GM23338 (cell line): ENCODE measurements around the gene CDH20. TPM values are rescaled to one million over a fixed set of nuclear protein-coding genes. Genes with fewer than 3 reads are reported as not detected.

Experiments used
- ATAC-seq: fragments of 200-7000 bp; cut with Tn5 transposase; 3 replicates; pipeline ENCODE4 v1.9.1; 2020
- DNase-seq: peaks from one replicate; pipeline ENCODE4 v3.0.0-alpha.2; 2015; ENCODE audit warnings: low spot score
- H2AFZ ChIP-seq: fragments of 200-600 bp; sonication (generic); 2 replicates; pipeline ENCODE4 v1.8.0; 2016; ENCODE audit warnings: antibody characterized with exemption, mild to moderate bottlenecking, moderate library complexity
- H3F3A ChIP-seq: fragments of 200-600 bp; sonication (generic); replicated peaks from 2 replicates; pipeline ENCODE4 v1.8.0; 2017; ENCODE audit warnings: antibody characterized with exemption, mixed run types, low read depth
- H3K27ac ChIP-seq: fragments of 200-600 bp; sonication (generic); 2 replicates; pipeline ENCODE4 v1.6.1; 2016; ENCODE audit warnings: low read depth
- H3K27me3 ChIP-seq: fragments of 200-600 bp; sonication (generic); 2 replicates; pipeline ENCODE4 v1.8.0; 2016; ENCODE audit warnings: mild to moderate bottlenecking, mixed run types, moderate library complexity; ENCODE audit not compliant: insufficient read depth
- H3K36me3 ChIP-seq: fragments of 200-600 bp; sonication (generic); 2 replicates; pipeline ENCODE4 v1.8.0; 2016; ENCODE audit warnings: mild to moderate bottlenecking; ENCODE audit not compliant: insufficient read depth
- H3K4me1 ChIP-seq: fragments of 200-600 bp; sonication (generic); 2 replicates; pipeline ENCODE4 v1.8.0; 2016; ENCODE audit warnings: mild to moderate bottlenecking, moderate library complexity; ENCODE audit not compliant: insufficient read depth
- H3K4me2 ChIP-seq: fragments of 200-600 bp; sonication (generic); 2 replicates; pipeline ENCODE4 v1.7.1; 2017; ENCODE audit warnings: mixed run types
- H3K4me3 ChIP-seq: fragments of 200-600 bp; sonication (generic); 2 replicates; pipeline ENCODE4 v1.6.1; 2016; ENCODE audit warnings: mixed run types
- H3K79me2 ChIP-seq: fragments of 200-600 bp; sonication (generic); replicated peaks from 2 replicates; pipeline ENCODE4 v1.8.0; 2017; ENCODE audit warnings: mild to moderate bottlenecking; ENCODE audit not compliant: insufficient read depth
- H3K9me2 ChIP-seq: fragments of 200-600 bp; sonication (generic); 2 replicates; pipeline ENCODE4 v1.8.0; 2017; ENCODE audit not compliant: insufficient read depth
- H4K20me1 ChIP-seq: fragments of 200-600 bp; sonication (generic); replicated peaks from 2 replicates; pipeline ENCODE4 v1.8.0; 2017; ENCODE audit warnings: mild to moderate bottlenecking; ENCODE audit not compliant: insufficient read depth
- H3K27ac Mint-ChIP-seq: 2 replicates; pipeline ENCODE4 v1.8.0; 2020; ENCODE audit warnings: inconsistent platforms, mild to moderate bottlenecking, moderate library complexity, mixed read lengths
- H3K27me3 Mint-ChIP-seq: 3 replicates; pipeline ENCODE4 v1.8.0; 2022; ENCODE audit warnings: low read depth, mild to moderate bottlenecking, moderate library complexity, mixed read lengths, inconsistent platforms; ENCODE audit not compliant: insufficient read depth, poor library complexity
- H3K36me3 Mint-ChIP-seq: 3 replicates; pipeline ENCODE4 v1.8.0; 2021; ENCODE audit warnings: low read depth, mild to moderate bottlenecking, inconsistent platforms, moderate library complexity, mixed read lengths
- H3K4me1 Mint-ChIP-seq: 3 replicates; pipeline ENCODE4 v1.8.0; 2020; ENCODE audit warnings: mild to moderate bottlenecking, inconsistent platforms, mixed read lengths
- H3K4me3 Mint-ChIP-seq: 3 replicates; pipeline ENCODE4 v1.8.0; 2021; ENCODE audit warnings: moderate library complexity, mild to moderate bottlenecking, inconsistent platforms, mixed read lengths
- H3K9me3 Mint-ChIP-seq: 3 replicates; pipeline ENCODE4 v1.8.0; 2020; ENCODE audit warnings: moderate library complexity, mild to moderate bottlenecking, inconsistent platforms, mixed read lengths
- CREB1 ChIP-seq: fragments of 250-450 bp; sonication (Bioruptor Pico); IDR thresholded peaks from 2 replicates; pipeline ENCODE4 v1.5.0; 2020; ENCODE audit warnings: low read depth, mild to moderate bottlenecking, moderate library complexity
- EZH2phosphoT487 ChIP-seq: fragments of 200-600 bp; sonication (generic); IDR thresholded peaks from one replicate; pipeline ENCODE4 v1.8.1; 2018; ENCODE audit warnings: antibody characterized with exemption; ENCODE audit not compliant: unreplicated experiment
- JUNB ChIP-seq: IDR thresholded peaks from one replicate; pipeline ENCODE4 v1.6.1; 2016; ENCODE audit warnings: antibody characterized with exemption; ENCODE audit not compliant: unreplicated experiment
- NANOG ChIP-seq: IDR thresholded peaks from 2 replicates; pipeline ENCODE4 v1.6.1; 2016; ENCODE audit warnings: antibody characterized with exemption, borderline replicate concordance
- STAT1 ChIP-seq: IDR thresholded peaks from one replicate; pipeline ENCODE4 v1.6.1; 2016; ENCODE audit warnings: antibody characterized with exemption; ENCODE audit not compliant: unreplicated experiment
- ZNF114 ChIP-seq: fragments of 250-450 bp; sonication (Bioruptor Pico); IDR thresholded peaks from 2 replicates; pipeline ENCODE4 v1.5.0; 2020; ENCODE audit warnings: mild to moderate bottlenecking, moderate library complexity
- ZNF331 ChIP-seq: fragments of 250-450 bp; sonication (Bioruptor Pico); IDR thresholded peaks from 2 replicates; pipeline ENCODE4 v1.5.0; 2020; ENCODE audit warnings: low read depth, mild to moderate bottlenecking, moderate library complexity
- polyA plus RNA-seq: library from polyadenylated mRNA; unstranded; fragments of >200 nt; fragmentation: Nextera tagmentation; extraction: Ambion mirVana; gene quantifications from 2 replicates; pipeline ENCODE4 v1.2.1, GENCODE V29; 2016
- total RNA-seq: library from RNA; depleted of rRNA; stranded (reverse); fragments of >200 nt; shearing (Covaris generic); gene quantifications from 2 replicates; pipeline ENCODE4 v1.2.3, GENCODE V29; 2014
- TF ChIP-seq, protein P1 (sequence below): IDR thresholded peaks from one replicate; pipeline ENCODE4 v1.6.1; 2018; ENCODE audit warnings: antibody characterized with exemption; ENCODE audit not compliant: unreplicated experiment
- TF ChIP-seq, protein P2 (sequence below), 2 experiments: fragments of 200-600 bp in 1 of 2; sonication (generic) in 1 of 2; conservative IDR thresholded peaks; 2 replicates each; pipeline versions ENCODE4 v1.5.1 to v1.6.1; 2016 to 2017; ENCODE audit warnings: antibody characterized with exemption in 2 of 2, low read depth in 2 of 2, mild to moderate bottlenecking in 2 of 2, moderate library complexity in 1 of 2
- TF ChIP-seq, protein P3 (sequence below): IDR thresholded peaks from 2 replicates; pipeline ENCODE4 v1.6.1; 2016; ENCODE audit warnings: antibody characterized with exemption

The CDH20 gene
- total and polyA plus RNA-seq, 2 experiments from 2014 or later, result 1.0 TPM; not detected in 1

DNA sequence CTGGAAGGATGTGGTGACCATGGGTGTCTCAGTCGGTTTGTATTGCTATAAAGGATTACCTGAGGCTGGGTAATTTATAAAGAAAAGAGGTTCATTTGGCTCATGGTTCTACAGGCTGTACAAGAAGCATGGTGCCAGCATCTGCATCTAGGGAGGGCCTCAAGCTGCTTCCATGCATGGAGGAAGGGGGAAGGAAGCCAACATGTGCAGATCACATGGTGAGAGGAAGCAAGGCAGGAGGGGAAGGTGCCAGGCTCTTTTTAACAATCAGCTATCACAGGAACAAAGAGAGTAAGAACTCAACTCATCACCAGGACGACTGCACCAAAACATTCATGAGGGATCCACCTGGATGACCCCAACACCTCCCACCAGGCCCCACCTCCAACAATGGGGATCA, 209.4 kb downstream of the CDH20 start:
- no peaks in the 10 kb centered on the region for H3K9me3 Mint-ChIP-seq

DNA sequence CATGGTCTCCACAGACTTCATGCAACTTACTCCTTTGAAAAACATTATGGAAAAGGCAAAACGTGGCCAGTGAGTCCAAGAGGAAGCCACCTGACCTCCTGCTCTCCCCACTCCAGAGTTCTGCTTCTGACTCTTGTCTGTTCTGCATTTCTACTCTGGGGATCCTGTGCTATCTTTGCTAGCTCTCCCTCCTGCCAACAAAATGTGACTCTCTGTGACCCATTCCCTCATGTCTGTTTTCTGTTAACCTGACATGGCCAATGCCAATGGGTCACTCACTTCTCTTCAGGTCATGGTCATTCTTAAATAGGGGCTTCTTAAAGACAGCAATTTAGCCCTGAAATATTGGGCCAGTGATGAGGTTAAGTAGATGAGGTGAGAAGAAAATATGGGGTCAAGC, 210.3 kb downstream of the CDH20 start:
- no peak for ATAC-seq
- Mint-ChIP-seq H3K9me3 (no peaks in the 10 kb centered on the region), H3K27me3 (no peaks in the 10 kb centered on the region), H3K4me1 (peaks cover 3% of the 10 kb centered on the region; the same call in 2 of the 3 replicates), H3K36me3 (no peaks in the 10 kb centered on the region), H3K27ac (no peak overlapping the region), H3K4me3 (no peak overlapping the region)
- no peaks in the 10 kb centered on the region for H3K79me2 ChIP-seq
- H3K4me1 ChIP-seq, result no peaks in the 10 kb centered on the region
- no peak overlapping the region for H3K4me2 ChIP-seq
- TF ChIP-seq, protein P1, sequence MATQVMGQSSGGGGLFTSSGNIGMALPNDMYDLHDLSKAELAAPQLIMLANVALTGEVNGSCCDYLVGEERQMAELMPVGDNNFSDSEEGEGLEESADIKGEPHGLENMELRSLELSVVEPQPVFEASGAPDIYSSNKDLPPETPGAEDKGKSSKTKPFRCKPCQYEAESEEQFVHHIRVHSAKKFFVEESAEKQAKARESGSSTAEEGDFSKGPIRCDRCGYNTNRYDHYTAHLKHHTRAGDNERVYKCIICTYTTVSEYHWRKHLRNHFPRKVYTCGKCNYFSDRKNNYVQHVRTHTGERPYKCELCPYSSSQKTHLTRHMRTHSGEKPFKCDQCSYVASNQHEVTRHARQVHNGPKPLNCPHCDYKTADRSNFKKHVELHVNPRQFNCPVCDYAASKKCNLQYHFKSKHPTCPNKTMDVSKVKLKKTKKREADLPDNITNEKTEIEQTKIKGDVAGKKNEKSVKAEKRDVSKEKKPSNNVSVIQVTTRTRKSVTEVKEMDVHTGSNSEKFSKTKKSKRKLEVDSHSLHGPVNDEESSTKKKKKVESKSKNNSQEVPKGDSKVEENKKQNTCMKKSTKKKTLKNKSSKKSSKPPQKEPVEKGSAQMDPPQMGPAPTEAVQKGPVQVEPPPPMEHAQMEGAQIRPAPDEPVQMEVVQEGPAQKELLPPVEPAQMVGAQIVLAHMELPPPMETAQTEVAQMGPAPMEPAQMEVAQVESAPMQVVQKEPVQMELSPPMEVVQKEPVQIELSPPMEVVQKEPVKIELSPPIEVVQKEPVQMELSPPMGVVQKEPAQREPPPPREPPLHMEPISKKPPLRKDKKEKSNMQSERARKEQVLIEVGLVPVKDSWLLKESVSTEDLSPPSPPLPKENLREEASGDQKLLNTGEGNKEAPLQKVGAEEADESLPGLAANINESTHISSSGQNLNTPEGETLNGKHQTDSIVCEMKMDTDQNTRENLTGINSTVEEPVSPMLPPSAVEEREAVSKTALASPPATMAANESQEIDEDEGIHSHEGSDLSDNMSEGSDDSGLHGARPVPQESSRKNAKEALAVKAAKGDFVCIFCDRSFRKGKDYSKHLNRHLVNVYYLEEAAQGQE, result no peak
- TF ChIP-seq, protein P2, sequence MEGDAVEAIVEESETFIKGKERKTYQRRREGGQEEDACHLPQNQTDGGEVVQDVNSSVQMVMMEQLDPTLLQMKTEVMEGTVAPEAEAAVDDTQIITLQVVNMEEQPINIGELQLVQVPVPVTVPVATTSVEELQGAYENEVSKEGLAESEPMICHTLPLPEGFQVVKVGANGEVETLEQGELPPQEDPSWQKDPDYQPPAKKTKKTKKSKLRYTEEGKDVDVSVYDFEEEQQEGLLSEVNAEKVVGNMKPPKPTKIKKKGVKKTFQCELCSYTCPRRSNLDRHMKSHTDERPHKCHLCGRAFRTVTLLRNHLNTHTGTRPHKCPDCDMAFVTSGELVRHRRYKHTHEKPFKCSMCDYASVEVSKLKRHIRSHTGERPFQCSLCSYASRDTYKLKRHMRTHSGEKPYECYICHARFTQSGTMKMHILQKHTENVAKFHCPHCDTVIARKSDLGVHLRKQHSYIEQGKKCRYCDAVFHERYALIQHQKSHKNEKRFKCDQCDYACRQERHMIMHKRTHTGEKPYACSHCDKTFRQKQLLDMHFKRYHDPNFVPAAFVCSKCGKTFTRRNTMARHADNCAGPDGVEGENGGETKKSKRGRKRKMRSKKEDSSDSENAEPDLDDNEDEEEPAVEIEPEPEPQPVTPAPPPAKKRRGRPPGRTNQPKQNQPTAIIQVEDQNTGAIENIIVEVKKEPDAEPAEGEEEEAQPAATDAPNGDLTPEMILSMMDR (conservative IDR thresholded peaks at IDR 0.05; ENCODE audit: low read depth in 2 of 2), result no peak
- no peak for TF ChIP-seq EZH2phosphoT487
- TF ChIP-seq CREB1 (CRISPR knock-in tag), result no peak
- no peak for TF ChIP-seq NANOG
- no peak for TF ChIP-seq JUNB
- TF ChIP-seq ZNF331 (CRISPR knock-in tag), result no peak
- TF ChIP-seq ZNF114 (CRISPR knock-in tag), result no peak
- no peak for DNase-seq
- no peak overlapping the region for H3K27ac ChIP-seq
- H3K27me3 ChIP-seq, result no peaks in the 10 kb centered on the region
- no peak overlapping the region for H3K4me3 ChIP-seq
- H3K9me2 ChIP-seq, result peaks cover 15% of the 10 kb centered on the region
- H3F3A ChIP-seq, result no peaks in the 10 kb centered on the region
- no peaks in the 10 kb centered on the region for H4K20me1 ChIP-seq
- H2AFZ ChIP-seq, result no peak overlapping the region
- H3K36me3 ChIP-seq, result no peaks in the 10 kb centered on the region; the same call in 1 of the 2 replicates

More for the DNA sequence above, 209.4 kb downstream of the CDH20 start:
- H3K36me3 ChIP-seq, result no peaks in the 10 kb centered on the region; the same call in 1 of the 2 replicates
- H3K79me2 ChIP-seq, result no peaks in the 10 kb centered on the region
- H3K4me2 ChIP-seq, result no peak overlapping the region
- ATAC-seq (no peak), DNase-seq (no peak)
- H3K4me1 Mint-ChIP-seq, result peaks cover 3% of the 10 kb centered on the region; the same call in 2 of the 3 replicates
- no peaks in the 10 kb centered on the region for H3K36me3 Mint-ChIP-seq
- H3K27me3 ChIP-seq, result no peaks in the 10 kb centered on the region
- H3K27ac Mint-ChIP-seq, result no peak overlapping the region
- no peak overlapping the region for H3K4me3 Mint-ChIP-seq
- no peaks in the 10 kb centered on the region for H3K4me1 ChIP-seq
- peaks cover 15% of the 10 kb centered on the region for H3K9me2 ChIP-seq
- no peak overlapping the region for H2AFZ ChIP-seq
- no peaks in the 10 kb centered on the region for H4K20me1 ChIP-seq
- H3F3A ChIP-seq, result no peaks in the 10 kb centered on the region
- no peak for TF ChIP-seq STAT1
- TF ChIP-seq, protein P3, sequence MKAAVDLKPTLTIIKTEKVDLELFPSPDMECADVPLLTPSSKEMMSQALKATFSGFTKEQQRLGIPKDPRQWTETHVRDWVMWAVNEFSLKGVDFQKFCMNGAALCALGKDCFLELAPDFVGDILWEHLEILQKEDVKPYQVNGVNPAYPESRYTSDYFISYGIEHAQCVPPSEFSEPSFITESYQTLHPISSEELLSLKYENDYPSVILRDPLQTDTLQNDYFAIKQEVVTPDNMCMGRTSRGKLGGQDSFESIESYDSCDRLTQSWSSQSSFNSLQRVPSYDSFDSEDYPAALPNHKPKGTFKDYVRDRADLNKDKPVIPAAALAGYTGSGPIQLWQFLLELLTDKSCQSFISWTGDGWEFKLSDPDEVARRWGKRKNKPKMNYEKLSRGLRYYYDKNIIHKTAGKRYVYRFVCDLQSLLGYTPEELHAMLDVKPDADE, result no peak
- TF ChIP-seq JUNB, result no peak
- TF ChIP-seq, protein P1, result no peak
- TF ChIP-seq NANOG, result no peak
- H3K4me3 ChIP-seq, result no peak overlapping the region
- no peaks in the 10 kb centered on the region for H3K27me3 Mint-ChIP-seq
- H3K27ac ChIP-seq, result no peak overlapping the region
